HL-60 (cell line): Measurements from ENCODE around the gene NLRX1.

Source experiments
- DNase-seq, 2 experiments: peaks; one replicate each; pipeline ENCODE4 v3.0.0-alpha.2; 2010 to 2020; ENCODE audit warnings: low read depth in 1 of 2, low spot score in 1 of 2
- H3K27ac ChIP-seq: fragments of 250-450 bp; sonication (Bioruptor Pico); replicated peaks from 2 replicates; pipeline ENCODE4 v1.5.1; 2020; ENCODE audit warnings: mild to moderate bottlenecking, moderate library complexity
- H3K27me3 ChIP-seq: fragments of 250-450 bp; sonication (Bioruptor Pico); 2 replicates; pipeline ENCODE4 v1.5.1; 2021; ENCODE audit warnings: mild to moderate bottlenecking, moderate library complexity; ENCODE audit not compliant: insufficient read depth, poor library complexity, severe bottlenecking
- H3K4me3 ChIP-seq: replicated peaks from 2 replicates; pipeline ENCODE4 v1.5.1; 2011; ENCODE audit warnings: mild to moderate bottlenecking, control low read depth, low read length; ENCODE audit not compliant: insufficient read depth
- CTCF ChIP-seq: IDR thresholded peaks from one replicate; pipeline ENCODE4 v1.5.1; 2011; ENCODE audit warnings: low read length, control low read depth, inconsistent platforms; ENCODE audit not compliant: insufficient read depth
- GABPA ChIP-seq: IDR thresholded peaks from 2 replicates; pipeline ENCODE4 v1.6.1; 2012; ENCODE audit warnings: low read depth
- POLR2AphosphoS5 ChIP-seq: IDR thresholded peaks from 2 replicates; pipeline ENCODE4 v1.6.1; 2012; ENCODE audit warnings: low read depth
- REST ChIP-seq: IDR thresholded peaks from 2 replicates; pipeline ENCODE4 v1.6.1; 2012; ENCODE audit warnings: low read depth; ENCODE audit not compliant: insufficient replicate concordance
- SPI1 ChIP-seq: IDR thresholded peaks from 2 replicates; pipeline ENCODE4 v1.6.1; 2012; ENCODE audit warnings: low read depth, mild to moderate bottlenecking, borderline replicate concordance

NLRX1 gene

GRCh38 chr11:119152604-119153003 is 15.9 kb upstream of the NLRX1 start:
- no peak for TF ChIP-seq GABPA
- no peak for TF ChIP-seq CTCF
- no peak for TF ChIP-seq SPI1
- TF ChIP-seq POLR2AphosphoS5 = no peak
- no peak for TF ChIP-seq REST
- H3K4me3 ChIP-seq = no peak overlapping the region
- no peak overlapping the region for H3K27ac ChIP-seq
- DNase-seq = no peak
- peaks cover 34% of the 10 kb centered on the region for H3K27me3 ChIP-seq

- no peak overlapping the region for H3K4me3 ChIP-seq
- H3K27ac ChIP-seq = no peak overlapping the region
- no peak for DNase-seq
- TF ChIP-seq SPI1 = no peak
- TF ChIP-seq POLR2AphosphoS5 = no peak
- H3K27me3 ChIP-seq = peaks cover 28% of the 10 kb centered on the region
Observed at GRCh38 chr11:119153049-119153818, 15.3 kb upstream of the NLRX1 start.

GRCh38 chr11:119154178-119154577 is 14.3 kb upstream of the NLRX1 start:
- Histone ChIP-seq H3K4me3 (no peak overlapping the region), H3K27ac (no peak overlapping the region), H3K27me3 (peaks cover 20% of the 10 kb centered on the region)
- no peak for DNase-seq
- TF ChIP-seq GABPA (no peak), SPI1 (no peak), REST (no peak), POLR2AphosphoS5 (no peak), CTCF (no peak)

- TF ChIP-seq REST = no peak
- TF ChIP-seq GABPA = no peak
- no peak for TF ChIP-seq POLR2AphosphoS5
- DNase-seq = peak in 1 of 2 experiments; percentile 25
- no peak overlapping the region for H3K27ac ChIP-seq
- peaks cover 5% of the 10 kb centered on the region for H3K27me3 ChIP-seq
- no peak overlapping the region for H3K4me3 ChIP-seq
Observed at GRCh38 chr11:119155733-119156492, 12.6 kb upstream of the NLRX1 start.
